GM13976 (cell line): Measurements from ENCODE around the gene SORCS1.

Experiments
- DNase-seq: peaks from one replicate; pipeline ENCODE4 v3.0.0; 2012; ENCODE audit warnings: low spot score
- in situ Hi-C: fragments of 300-500 bp; cut with MboI; formaldehyde crosslinking; loops from one replicate; pipeline ENCODE4 v1.12.0; 2022; ENCODE audit warnings: low sequenced_read_pairs, mixed read lengths, inconsistent platforms; ENCODE audit not compliant: unreplicated experiment
- TF ChIP-seq, protein P1 (sequence below): IDR thresholded peaks from 2 replicates; pipeline ENCODE4 v1.5.1; 2012; ENCODE audit warnings: borderline replicate concordance, mild to moderate bottlenecking; ENCODE audit not compliant: insufficient read depth; ENCODE audit errors: extremely low read depth, missing control alignments, control extremely low read depth

Gene SORCS1

GRCh38 chr10:106614293-106614692, 550.2 kb downstream of the SORCS1 start:
- in situ Hi-C loops, result no loop called here
- TF ChIP-seq, protein P1, sequence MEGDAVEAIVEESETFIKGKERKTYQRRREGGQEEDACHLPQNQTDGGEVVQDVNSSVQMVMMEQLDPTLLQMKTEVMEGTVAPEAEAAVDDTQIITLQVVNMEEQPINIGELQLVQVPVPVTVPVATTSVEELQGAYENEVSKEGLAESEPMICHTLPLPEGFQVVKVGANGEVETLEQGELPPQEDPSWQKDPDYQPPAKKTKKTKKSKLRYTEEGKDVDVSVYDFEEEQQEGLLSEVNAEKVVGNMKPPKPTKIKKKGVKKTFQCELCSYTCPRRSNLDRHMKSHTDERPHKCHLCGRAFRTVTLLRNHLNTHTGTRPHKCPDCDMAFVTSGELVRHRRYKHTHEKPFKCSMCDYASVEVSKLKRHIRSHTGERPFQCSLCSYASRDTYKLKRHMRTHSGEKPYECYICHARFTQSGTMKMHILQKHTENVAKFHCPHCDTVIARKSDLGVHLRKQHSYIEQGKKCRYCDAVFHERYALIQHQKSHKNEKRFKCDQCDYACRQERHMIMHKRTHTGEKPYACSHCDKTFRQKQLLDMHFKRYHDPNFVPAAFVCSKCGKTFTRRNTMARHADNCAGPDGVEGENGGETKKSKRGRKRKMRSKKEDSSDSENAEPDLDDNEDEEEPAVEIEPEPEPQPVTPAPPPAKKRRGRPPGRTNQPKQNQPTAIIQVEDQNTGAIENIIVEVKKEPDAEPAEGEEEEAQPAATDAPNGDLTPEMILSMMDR, result no peak

GRCh38 chr10:106612381-106612780, 552.1 kb downstream of the SORCS1 start:
- no peak for DNase-seq
- TF ChIP-seq, protein P1, result no peak
- in situ Hi-C loops, result no loop called here

More at GRCh38 chr10:106614293-106614692, 550.2 kb downstream of the SORCS1 start:
- DNase-seq, result no peak

DNA sequence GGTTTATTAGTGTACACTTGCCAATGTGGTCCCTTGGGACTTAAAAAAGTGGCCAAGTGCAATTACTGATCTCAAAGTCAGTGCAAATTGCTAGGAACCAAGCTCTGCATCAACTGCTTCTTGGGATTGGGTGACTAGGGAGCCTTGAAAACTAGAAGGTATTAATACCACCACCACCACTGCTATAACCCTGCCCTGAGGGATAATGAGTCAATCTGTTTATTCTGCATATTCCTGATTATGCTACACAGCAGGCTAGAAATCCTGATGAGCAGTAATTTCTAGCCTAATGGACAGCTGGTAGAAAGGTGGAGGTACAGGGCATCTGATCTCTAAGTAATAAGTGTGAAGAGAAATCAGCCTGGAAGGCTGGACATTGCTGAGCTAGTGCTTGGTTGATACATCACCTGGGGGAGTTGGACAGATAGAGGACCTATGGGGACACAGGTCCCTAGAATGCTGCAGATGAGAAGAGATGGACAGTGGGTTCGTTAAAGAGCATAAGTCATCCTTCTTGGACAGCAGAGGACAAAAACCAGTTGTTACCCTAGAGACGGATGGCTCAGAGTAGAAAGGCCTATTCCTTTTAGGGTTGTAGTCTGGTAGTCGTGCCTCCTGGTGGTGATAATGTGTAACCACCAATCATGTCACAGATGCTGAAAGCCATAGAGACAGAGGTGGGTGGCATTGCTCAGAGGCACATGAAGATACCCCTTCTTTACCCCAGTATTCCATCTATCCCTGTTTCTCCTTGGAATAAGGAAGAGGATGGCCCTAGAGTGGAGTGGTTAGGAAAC, 554.8 kb downstream of the SORCS1 start:
- TF ChIP-seq, protein P1, result no peak
- in situ Hi-C loops, result no loop called here
- no peak for DNase-seq

GRCh38 chr10:106608066-106608465, 556.4 kb downstream of the SORCS1 start:
- DNase-seq, result no peak
- TF ChIP-seq, protein P1, result no peak
- in situ Hi-C loops, result no loop called here

GRCh38 chr10:106595281-106595680, 569.2 kb downstream of the SORCS1 start:
- in situ Hi-C loops, result no loop called here
- TF ChIP-seq, protein P1, result no peak

DNA sequence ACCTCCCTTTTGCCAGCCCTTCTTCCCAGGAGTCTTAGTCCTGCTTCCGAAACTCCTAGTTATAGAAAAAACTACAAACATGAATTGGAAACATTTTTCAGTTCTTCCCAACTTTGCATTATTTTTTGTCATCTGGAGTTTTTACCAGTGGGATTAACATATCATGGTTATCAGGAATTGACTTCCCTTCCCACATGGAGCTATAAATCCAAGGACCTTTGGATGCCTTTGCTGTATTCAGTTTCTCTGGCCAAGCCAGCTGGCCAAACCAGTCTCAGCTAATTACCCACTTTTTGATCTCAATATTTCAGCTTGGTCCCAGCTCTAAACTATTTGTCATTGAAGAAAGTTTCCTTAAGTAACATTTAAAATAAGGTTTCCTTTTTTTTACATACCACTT, 570.6 kb downstream of the SORCS1 start:
- TF ChIP-seq, protein P1, result no peak
- in situ Hi-C loops, result no loop called here
- DNase-seq, result no peak

More at GRCh38 chr10:106595281-106595680, 569.2 kb downstream of the SORCS1 start:
- no peak for DNase-seq
